HepG2 (cell line): Measurements from ENCODE around the gene BABAM2. TPM values are rescaled to one million over a fixed set of nuclear protein-coding genes. Genes with fewer than 3 reads are reported as not detected.

Experiments
- ATAC-seq: fragments of 200-7000 bp; cut with Tn5 transposase; 3 replicates; pipeline ENCODE4 v1.9.1; 2020; ENCODE audit warnings: mild to moderate bottlenecking, moderate library complexity
- BruUV-seq: library from RNA; stranded (reverse); fragments of 400-500 nt; replicated peaks from 2 replicates; lab custom pipeline; 2021; lab: Mats Ljungman, UMichigan
- CTCF ChIA-PET: fragments of 300-600 bp; formaldehyde crosslinking; extraction: SDS; loops from one replicate; lab custom pipeline; 2021; ENCODE audit warnings: low total read pairs, inconsistent platforms, low intra/inter-chr PET ratio; lab: Yijun Ruan, JAX
- POLR2A ChIA-PET: fragments of 350-600 bp; sonication (Branson Sonifier 250); formaldehyde crosslinking; loops from one replicate; lab custom pipeline; 2020; ENCODE audit warnings: antibody characterized with exemption, inconsistent platforms; lab: Yijun Ruan, JAX
- DNase-seq: peaks from one replicate; pipeline ENCODE4 v3.0.0-alpha.2; 2015; ENCODE audit warnings: low spot score
- FAIRE-seq: peaks from 3 replicates; lab custom pipeline; 2011; peaks lifted over from hg19 to GRCh38; lab: Jason Lieb, UNC
- H2AFZ ChIP-seq: one replicate; pipeline ENCODE4 v1.6.1; 2011; ENCODE audit warnings: low read length, inconsistent platforms
- H3K27ac ChIP-seq: fragments of 300-600 bp; 3 replicates; pipeline ENCODE4 v1.8.0; 2011; ENCODE audit warnings: mixed run types, mild to moderate bottlenecking, mixed read lengths, low read length, inconsistent platforms; ENCODE audit not compliant: insufficient read depth; ENCODE audit errors: extremely low read length
- H3K27me3 ChIP-seq, 2 experiments: fragments of 200-600 bp in 1 of 2; 2 replicates in 1 of 2; 3 replicates in 1 of 2; pipeline versions ENCODE4 v1.6.0 to v1.8.0; 2011; ENCODE audit warnings: low read length in 2 of 2, mild to moderate bottlenecking in 2 of 2, moderate library complexity in 2 of 2, inconsistent platforms in 1 of 2; ENCODE audit not compliant: insufficient read depth in 2 of 2, control insufficient read depth in 1 of 2
- H3K36me3 ChIP-seq, 2 experiments: fragments of 200-600 bp in 1 of 2; replicated peaks in 1 of 2; 2 replicates in 1 of 2; 3 replicates in 1 of 2; pipeline versions ENCODE4 v1.5.1 to v1.8.0; 2011; ENCODE audit warnings: low read length in 2 of 2, inconsistent platforms in 1 of 2; ENCODE audit not compliant: insufficient read depth in 2 of 2, control insufficient read depth in 1 of 2
- H3K4me1 ChIP-seq: 2 replicates; pipeline ENCODE4 v1.5.1; 2012; ENCODE audit warnings: low read length, inconsistent platforms; ENCODE audit not compliant: insufficient read depth
- H3K4me2 ChIP-seq: 2 replicates; pipeline ENCODE4 v1.6.0; 2011; ENCODE audit warnings: low read depth, low read length, inconsistent platforms
- H3K4me3 ChIP-seq, 3 experiments: fragments of 200-600 bp in 1 of 3; sonication (generic), shearing (Covaris generic) in 1 of 3; replicated peaks in 1 of 3; 2 replicates each; pipeline ENCODE4 v1.5.1; 2011 to 2016; ENCODE audit warnings: low read length in 3 of 3, inconsistent platforms in 2 of 3, low read depth in 2 of 3, mild to moderate bottlenecking in 2 of 3, control low read depth in 1 of 3, mixed read lengths in 1 of 3; ENCODE audit not compliant: insufficient read depth in 1 of 3
- H3K79me2 ChIP-seq: one replicate; pipeline ENCODE4 v1.6.1; 2011; ENCODE audit warnings: low read length, inconsistent platforms; ENCODE audit not compliant: insufficient read depth
- H3K9ac ChIP-seq: 2 replicates; pipeline ENCODE4 v1.6.0; 2011; ENCODE audit warnings: mild to moderate bottlenecking, low read depth, low read length, inconsistent platforms; ENCODE audit not compliant: insufficient read depth
- H3K9me3 ChIP-seq: 2 replicates; pipeline ENCODE4 v1.5.1; 2012; ENCODE audit warnings: mild to moderate bottlenecking, low read length
- H4K20me1 ChIP-seq: 2 replicates; pipeline ENCODE4 v1.6.0; 2011; ENCODE audit warnings: inconsistent platforms, mild to moderate bottlenecking, low read length, moderate library complexity; ENCODE audit not compliant: insufficient read depth
- GABPA ChIP-seq, 2 experiments: IDR thresholded peaks; 2 replicates each; pipeline ENCODE4 v1.6.1; 2011 to 2016; ENCODE audit warnings: low read depth in 2 of 2, low read length in 1 of 2, missing biosample characterization in 1 of 2, missing genetic modification characterization in 1 of 2
- HNF4A ChIP-seq: sonication (generic); formaldehyde crosslinking; IDR thresholded peaks from 2 replicates; pipeline ENCODE4 v1.4.0; 2020; ENCODE audit warnings: missing genetic modification reagents
- HNF4G ChIP-seq, 2 experiments: sonication (generic) in 1 of 2; formaldehyde crosslinking in 1 of 2; IDR thresholded peaks; 2 replicates each; pipeline versions ENCODE4 v1.4.0 to v1.6.1; 2011 to 2020; ENCODE audit warnings: borderline replicate concordance in 2 of 2, low read depth in 2 of 2, mild to moderate bottlenecking in 2 of 2, low read length in 1 of 2, missing genetic modification reagents in 1 of 2, moderate library complexity in 1 of 2
- HNRNPL ChIP-seq: fragments of 200-400 bp; formaldehyde crosslinking; IDR thresholded peaks from 2 replicates; pipeline ENCODE4 v1.6.1; 2017; ENCODE audit warnings: mild to moderate bottlenecking, low read depth, low read length
- KDM5B ChIP-seq: sonication (generic); formaldehyde crosslinking; IDR thresholded peaks from 2 replicates; pipeline ENCODE4 v1.4.0; 2020; ENCODE audit warnings: missing genetic modification reagents, mild to moderate bottlenecking, borderline replicate concordance
- MATR3 ChIP-seq: sonication (generic); formaldehyde crosslinking; IDR thresholded peaks from 2 replicates; pipeline ENCODE4 v1.4.0; 2020; ENCODE audit warnings: missing genetic modification reagents
- NCOR1 ChIP-seq: fragments of 200-600 bp; sonication (generic); IDR thresholded peaks from 2 replicates; pipeline ENCODE4 v1.7.0; 2017; ENCODE audit warnings: antibody characterized with exemption, low read length, borderline replicate concordance
- POLR2AphosphoS5 ChIP-seq: IDR thresholded peaks from 2 replicates; pipeline ENCODE4 v1.6.1; 2012; ENCODE audit warnings: low read depth, low read length
- RFXAP ChIP-seq: sonication (generic); formaldehyde crosslinking; IDR thresholded peaks from 2 replicates; pipeline ENCODE4 v1.4.0; 2020; ENCODE audit warnings: missing genetic modification reagents, borderline replicate concordance
- SCMH1 ChIP-seq: sonication (generic); formaldehyde crosslinking; IDR thresholded peaks from 2 replicates; pipeline ENCODE4 v1.9.0; 2021; ENCODE audit warnings: missing genetic modification reagents, mild to moderate bottlenecking, borderline replicate concordance
- SP5 ChIP-seq: IDR thresholded peaks from 2 replicates; pipeline ENCODE4 v1.6.1; 2016; ENCODE audit warnings: low read depth, borderline replicate concordance
- TFE3 ChIP-seq: IDR thresholded peaks from 2 replicates; pipeline ENCODE4 v1.6.1; 2016
- ZFP91 ChIP-seq: sonication (generic); formaldehyde crosslinking; IDR thresholded peaks from 2 replicates; pipeline ENCODE4 v1.9.0; 2022; ENCODE audit warnings: missing genetic modification reagents, mild to moderate bottlenecking, borderline replicate concordance
- ZNF576 ChIP-seq: sonication (generic); formaldehyde crosslinking; IDR thresholded peaks from 2 replicates; pipeline ENCODE4 v1.4.0; 2020; ENCODE audit warnings: mild to moderate bottlenecking, missing genetic modification reagents
- WGBS: methylation state at CpG from one replicate; pipeline ENCODE4 v1.1.6; 2017; ENCODE audit warnings: low lambda C conversion rate; 5-methylcytosine and 5-hydroxymethylcytosine counted together
- in situ Hi-C: cut with HindIII; loops from 2 replicates; pipeline ENCODE4 v1.10.0; 2017; ENCODE audit warnings: low pct_unique_long_range_greater_than_20kb; ENCODE audit not compliant: extremely low pct_ligation_motif_present
- intact Hi-C: fragments of 100-400 bp; cut with micrococcal nuclease; formaldehyde crosslinking; loops from one replicate; pipeline ENCODE4 v1.10.0; 2022; ENCODE audit not compliant: unreplicated experiment
- polyA plus RNA-seq, 8 experiments: library from polyadenylated mRNA; depleted of rRNA in 3 of 8; stranded (reverse) in 7 of 8; unstranded in 1 of 8; fragments of >200 nt; fragmentation: Illumina TruSeq in 4 of 8; extraction: Trizol in 4 of 8; gene quantifications; 2 replicates each; pipeline versions ENCODE4 v1.2.1 to v1.2.3, GENCODE V29; 2011 to 2016; ENCODE audit warnings: low read depth in 4 of 8, missing spikeins in 1 of 8, mixed read lengths in 1 of 8; ENCODE audit not compliant: insufficient read depth in 1 of 8
- total RNA-seq, 5 experiments: library from RNA; depleted of rRNA; stranded (reverse); fragments of >200 nt; fragmentation: Illumina TruSeq; extraction: Trizol; gene quantifications; 2 replicates each; pipeline ENCODE4 v1.2.3, GENCODE V29; 2016; ENCODE audit warnings: low read depth in 1 of 5

Gene BABAM2
- total and polyA plus RNA-seq, 2 of the 13 experiments (the other 11 are each of a cell fraction or from before 2014, with no cell fraction given) = 24.9 to 28.0 TPM

DNA sequence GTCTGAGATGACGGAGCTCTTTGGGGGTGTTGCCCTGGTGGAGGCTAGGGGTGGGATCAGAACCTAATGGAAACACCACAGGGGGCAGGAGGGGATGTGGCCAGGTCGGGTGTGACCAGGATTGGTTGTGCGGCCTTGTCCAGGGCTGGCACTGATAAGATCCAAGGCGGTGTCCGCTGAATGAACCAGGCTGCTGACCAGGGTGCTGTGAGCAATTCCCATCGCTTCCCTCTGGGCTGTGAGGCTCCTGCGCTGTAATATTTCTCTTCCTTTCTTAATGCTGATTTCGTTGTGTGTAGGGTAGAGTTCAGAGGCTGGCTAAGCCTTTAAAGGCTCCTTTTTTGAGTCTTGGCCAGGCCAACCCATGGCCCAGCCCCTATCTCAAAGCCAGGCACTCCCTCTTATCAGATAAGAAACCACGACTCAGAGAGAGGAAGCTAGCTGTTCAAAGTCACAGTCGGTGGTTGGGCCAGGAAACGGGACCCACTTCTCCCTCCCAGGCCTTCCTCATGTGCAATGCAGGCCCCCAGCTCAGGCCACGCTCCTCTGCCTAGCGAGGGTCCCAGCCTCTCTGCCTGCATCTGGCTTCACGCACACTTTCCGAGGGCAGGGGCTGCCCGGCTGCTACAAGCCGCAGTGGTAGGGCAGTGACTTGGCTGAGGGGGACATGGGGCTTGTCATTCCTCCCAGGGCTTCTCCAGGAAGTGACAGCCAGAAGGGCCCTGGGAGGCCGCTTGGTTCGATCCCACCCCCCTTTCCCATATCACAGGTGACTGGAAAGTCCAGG lies 476.2 kb downstream of the BABAM2 start (continued):
- no peak for TF ChIP-seq ZNF576 (CRISPR knock-in tag)
- TF ChIP-seq ZFP91 (CRISPR knock-in tag) = 0 out of 2 replicates have a peak, but pooled peaks have one; percentile 20
- TF ChIP-seq, all 625 proteins: peak for 6

GRCh38 chr2:28367667-28368356 lies 477.3 kb downstream of the BABAM2 start:
- no peaks in the 10 kb centered on the region for H4K20me1 ChIP-seq
- no peak overlapping the region; a peak in 1 of 6 replicates for H3K4me3 ChIP-seq
- CTCF ChIA-PET = no interaction called here
- H3K9ac ChIP-seq = no peak overlapping the region
- POLR2A ChIA-PET = interaction anchor here (1.2 kb wide), 1 partner anchor 655 kb away, joined by 7 read pairs; no protein-coding TSS in a partner anchor
- H3K4me1 ChIP-seq = peaks cover 37% of the 10 kb centered on the region
- FAIRE-seq (no peak), ATAC-seq (peak; percentile 41), DNase-seq (no peak)
- peaks cover 5 to 49% of the 10 kb centered on the region in 2 experiments; a peak in 4 of 5 replicates for H3K27me3 ChIP-seq
- 52% methylated on average over 19 of the region's 19 CpGs for WGBS
- no peak overlapping the region for H3K4me2 ChIP-seq
- H3K36me3 ChIP-seq = no peaks in the 10 kb centered on the region
- BruUV-seq = no TSS peak
- H3K27ac ChIP-seq = no peak overlapping the region
- H3K79me2 ChIP-seq = no peaks in the 10 kb centered on the region
- in situ Hi-C loops (no loop called here), intact Hi-C loops (no loop called here)
- H3K9me3 ChIP-seq = no peaks in the 10 kb centered on the region
- no peak overlapping the region for H2AFZ ChIP-seq
- TF ChIP-seq HNF4A (peak; percentile 58), HNF4G (IDR thresholded peaks at IDR 0.05; ENCODE audit: borderline replicate concordance, low read depth, low read length) (peak; percentile 47; the same call in 1 of the 2 replicates), HNF4G (CRISPR knock-in tag; IDR thresholded peaks at IDR 0.05; ENCODE audit: borderline replicate concordance, low read depth) (no peak), GABPA (IDR thresholded peaks at IDR 0.05; ENCODE audit: low read depth, low read length) (no peak), GABPA (CRISPR knock-in tag; IDR thresholded peaks at IDR 0.05; ENCODE audit: low read depth) (no peak), SCMH1 (CRISPR knock-in tag) (no peak), RFXAP (no peak), HNRNPL (0 out of 2 replicates have a peak, but pooled peaks have one; percentile 19), MATR3 (CRISPR knock-in tag) (no peak), KDM5B (CRISPR knock-in tag) (0 out of 2 replicates have a peak, but pooled peaks have one; percentile 10), POLR2AphosphoS5 (no peak), SP5 (CRISPR knock-in tag) (no peak), TFE3 (CRISPR knock-in tag) (no peak), NCOR1 (peak; percentile 46; the same call in 1 of the 2 replicates)
